PC-3 (cell line): ENCODE results near the gene PTCD2. TPM values are rescaled to one million over a fixed set of nuclear protein-coding genes. Genes with fewer than 3 reads are reported as not detected.

Source experiments
- ATAC-seq: fragments of 200-7000 bp; cut with Tn5 transposase; 2 replicates; pipeline ENCODE4 v1.9.1; 2020; ENCODE audit warnings: mild to moderate bottlenecking, moderate library complexity
- BruUV-seq: library from RNA; stranded (reverse); fragments of 400-500 nt; replicated peaks from 2 replicates; lab custom pipeline; 2021; lab: Mats Ljungman, UMichigan
- CTCF ChIA-PET: fragments of 300-600 bp; sonication (Branson Sonifier 250); formaldehyde crosslinking; loops from one replicate; lab custom pipeline; 2022; ENCODE audit warnings: antibody characterized with exemption; lab: Charles Lee
- POLR2A ChIA-PET: fragments of 300-600 bp; sonication (Branson Sonifier 250); formaldehyde crosslinking; loops from one replicate; lab custom pipeline; 2022; ENCODE audit warnings: antibody characterized with exemption; ENCODE audit not compliant: unreplicated experiment; lab: Charles Lee
- DNase-seq: peaks from one replicate; pipeline ENCODE4 v3.0.0-alpha.2; 2015
- H2AFZ ChIP-seq: fragments of 300-600 bp; sonication (generic); 2 replicates; pipeline ENCODE4 v1.6.0; 2016; ENCODE audit warnings: antibody characterized with exemption, low read length
- H3F3A ChIP-seq: fragments of 300-600 bp; sonication (generic); one replicate; pipeline ENCODE4 v1.6.0; 2017; ENCODE audit warnings: antibody characterized with exemption, low read length, control low read depth, mild to moderate bottlenecking; ENCODE audit not compliant: unreplicated experiment
- H3K27ac ChIP-seq: fragments of 300-600 bp; sonication (generic); 2 replicates; pipeline ENCODE4 v1.5.1; 2016; ENCODE audit warnings: mild to moderate bottlenecking, low read length
- H3K27me3 ChIP-seq: fragments of 300-600 bp; sonication (generic); 2 replicates; pipeline ENCODE4 v1.6.1; 2016; ENCODE audit warnings: low read length, mixed read lengths
- H3K36me3 ChIP-seq: fragments of 300-600 bp; sonication (generic); 2 replicates; pipeline ENCODE4 v1.6.1; 2016; ENCODE audit warnings: low read depth, mixed run types, low read length, mixed read lengths
- H3K4me1 ChIP-seq: fragments of 300-600 bp; sonication (generic); 2 replicates; pipeline ENCODE4 v1.5.1; 2016; ENCODE audit warnings: low read length; ENCODE audit not compliant: insufficient read depth
- H3K4me2 ChIP-seq: fragments of 300-600 bp; sonication (generic); 2 replicates; pipeline ENCODE4 v1.6.0; 2016; ENCODE audit warnings: low read length
- H3K4me3 ChIP-seq: fragments of 300-600 bp; sonication (generic); 2 replicates; pipeline ENCODE4 v1.5.1; 2016; ENCODE audit warnings: mild to moderate bottlenecking, low read length, mixed read lengths
- H3K79me2 ChIP-seq: fragments of 300-600 bp; sonication (generic); 2 replicates; pipeline ENCODE4 v1.6.1; 2017; ENCODE audit warnings: low read length, mixed read lengths
- H3K9ac ChIP-seq: fragments of 300-600 bp; sonication (generic); 2 replicates; pipeline ENCODE4 v1.6.0; 2016; ENCODE audit warnings: mild to moderate bottlenecking, low read length
- H3K9me2 ChIP-seq: fragments of 300-600 bp; sonication (generic); replicated peaks from 2 replicates; pipeline ENCODE4 v1.6.1; 2016; ENCODE audit warnings: mixed run types, low read length, mixed read lengths
- H3K9me3 ChIP-seq: fragments of 300-600 bp; sonication (generic); 2 replicates; pipeline ENCODE4 v1.6.1; 2016; ENCODE audit warnings: low read length, mixed read lengths
- H4K20me1 ChIP-seq: fragments of 300-600 bp; sonication (generic); 2 replicates; pipeline ENCODE4 v1.6.1; 2016; ENCODE audit warnings: low read length, mixed read lengths
- EZH2 ChIP-seq: fragments of 300-600 bp; sonication (generic); IDR thresholded peaks from one replicate; pipeline ENCODE4 v1.6.1; 2017; ENCODE audit warnings: antibody characterized with exemption, mild to moderate bottlenecking, low read length; ENCODE audit not compliant: unreplicated experiment
- EZH2phosphoT487 ChIP-seq: fragments of 300-600 bp; sonication (generic); IDR thresholded peaks from 2 replicates; pipeline ENCODE4 v1.6.1; 2018; ENCODE audit warnings: mild to moderate bottlenecking, antibody characterized with exemption, low read length, borderline replicate concordance
- intact Hi-C: fragments of 100-400 bp; cut with micrococcal nuclease; formaldehyde crosslinking; loops from 2 replicates; pipeline ENCODE4 v1.9.0; 2023
- total RNA-seq: library from RNA; depleted of rRNA; stranded (reverse); fragments of >200 nt; gene quantifications from 2 replicates; pipeline ENCODE4 v1.2.3, GENCODE V29; 2014; rRNA removed
- TF ChIP-seq, protein P1 (sequence below): fragments of 300-600 bp; sonication (generic); conservative IDR thresholded peaks from 2 replicates; pipeline ENCODE4 v1.5.1; 2017; ENCODE audit warnings: antibody characterized with exemption, low read depth, mild to moderate bottlenecking, low read length

Gene PTCD2
- total RNA-seq, 1 experiment from 2014 or later, result 3.4 TPM

- no TSS peak for BruUV-seq
Observed at GRCh38 chr5:72415616-72416325, 95.6 kb downstream of the PTCD2 start.

GRCh38 chr5:72417333-72418062 is 97.3 kb downstream of the PTCD2 start:
- no peaks in the 10 kb centered on the region for H3K9me2 ChIP-seq
- intact Hi-C loops, result no loop called here
- H3F3A ChIP-seq, result no peaks in the 10 kb centered on the region
- TF ChIP-seq EZH2 (no peak), EZH2phosphoT487 (no peak)
- TF ChIP-seq, protein P1, sequence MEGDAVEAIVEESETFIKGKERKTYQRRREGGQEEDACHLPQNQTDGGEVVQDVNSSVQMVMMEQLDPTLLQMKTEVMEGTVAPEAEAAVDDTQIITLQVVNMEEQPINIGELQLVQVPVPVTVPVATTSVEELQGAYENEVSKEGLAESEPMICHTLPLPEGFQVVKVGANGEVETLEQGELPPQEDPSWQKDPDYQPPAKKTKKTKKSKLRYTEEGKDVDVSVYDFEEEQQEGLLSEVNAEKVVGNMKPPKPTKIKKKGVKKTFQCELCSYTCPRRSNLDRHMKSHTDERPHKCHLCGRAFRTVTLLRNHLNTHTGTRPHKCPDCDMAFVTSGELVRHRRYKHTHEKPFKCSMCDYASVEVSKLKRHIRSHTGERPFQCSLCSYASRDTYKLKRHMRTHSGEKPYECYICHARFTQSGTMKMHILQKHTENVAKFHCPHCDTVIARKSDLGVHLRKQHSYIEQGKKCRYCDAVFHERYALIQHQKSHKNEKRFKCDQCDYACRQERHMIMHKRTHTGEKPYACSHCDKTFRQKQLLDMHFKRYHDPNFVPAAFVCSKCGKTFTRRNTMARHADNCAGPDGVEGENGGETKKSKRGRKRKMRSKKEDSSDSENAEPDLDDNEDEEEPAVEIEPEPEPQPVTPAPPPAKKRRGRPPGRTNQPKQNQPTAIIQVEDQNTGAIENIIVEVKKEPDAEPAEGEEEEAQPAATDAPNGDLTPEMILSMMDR, result no peak
- H4K20me1 ChIP-seq, result no peaks in the 10 kb centered on the region
- ChIA-PET CTCF (no interaction called here), POLR2A (no interaction called here)
- H3K9me3 ChIP-seq, result no peaks in the 10 kb centered on the region
- DNase-seq (no peak), ATAC-seq (no peak)
- H2AFZ ChIP-seq, result no peak overlapping the region
- H3K4me1 ChIP-seq, result no peaks in the 10 kb centered on the region
- H3K9ac ChIP-seq, result no peak overlapping the region
- no peaks in the 10 kb centered on the region for H3K79me2 ChIP-seq
- no peak overlapping the region for H3K27ac ChIP-seq
- no peak overlapping the region for H3K4me3 ChIP-seq
- no peaks in the 10 kb centered on the region for H3K27me3 ChIP-seq
- no peaks in the 10 kb centered on the region for H3K36me3 ChIP-seq
- no peak overlapping the region for H3K4me2 ChIP-seq
- BruUV-seq, result no TSS peak

More at GRCh38 chr5:72415616-72416325, 95.6 kb downstream of the PTCD2 start:
- TF ChIP-seq EZH2phosphoT487 (no peak), EZH2 (no peak)
- TF ChIP-seq, protein P1, result no peak
- Histone ChIP-seq H3K79me2 (no peaks in the 10 kb centered on the region), H4K20me1 (no peaks in the 10 kb centered on the region), H3K36me3 (no peaks in the 10 kb centered on the region), H3K4me1 (no peaks in the 10 kb centered on the region), H3K9ac (no peak overlapping the region), H3K4me2 (no peak overlapping the region), H3K27ac (no peak overlapping the region), H3K9me3 (no peaks in the 10 kb centered on the region), H3K9me2 (no peaks in the 10 kb centered on the region), H3K27me3 (no peaks in the 10 kb centered on the region), H3F3A (no peaks in the 10 kb centered on the region), H2AFZ (no peak overlapping the region), H3K4me3 (no peak overlapping the region)
- ATAC-seq, result no peak
- DNase-seq, result no peak
- CTCF ChIA-PET, result no interaction called here
- intact Hi-C loops, result no loop called here
- POLR2A ChIA-PET, result no interaction called here

Other genes with a start within 250 kb of the PTCD2 start
- 12.8 and 18.2 TPM in 2 replicates for gene MAP1B, start 212.9 kb upstream of the PTCD2 start, total RNA-seq
- 48.6 and 59.0 TPM in 2 replicates for gene MRPS27, start 133 bp upstream of the PTCD2 start, total RNA-seq
- gene ZNF366, start 187.0 kb downstream of the PTCD2 start, total RNA-seq, result not detected in 2 replicates